PC-3 (cell line): ENCODE measurements around the gene PPP4R4.

Source experiments
- CTCF ChIP-seq: fragments of 300-600 bp; sonication (generic); conservative IDR thresholded peaks from 2 replicates; pipeline ENCODE4 v1.5.1; 2017; ENCODE audit warnings: antibody characterized with exemption, low read depth, mild to moderate bottlenecking, low read length
- EZH2phosphoT487 ChIP-seq: fragments of 300-600 bp; sonication (generic); IDR thresholded peaks from 2 replicates; pipeline ENCODE4 v1.6.1; 2018; ENCODE audit warnings: mild to moderate bottlenecking, antibody characterized with exemption, low read length, borderline replicate concordance

- TF ChIP-seq CTCF (no peak), EZH2phosphoT487 (no peak)
Measured at GRCh38 chr14:94309721-94310120, 135.6 kb downstream of the PPP4R4 start.
